Upper lobe of left lung (tissue), 6 donors: ENCODE measurements around the gene RAB25. TPM values are rescaled to one million over a fixed set of nuclear protein-coding genes. Genes with fewer than 3 reads are reported as not detected.
A peak's percentile ranks its signal among the peaks of the same experiment; 100 is the strongest.
"Not testable (repeated sequence)": the region's sequence is repeated elsewhere in the genome, so short reads cannot be mapped to it uniquely, and the experiment has no call there.

Experiments used
- ATAC-seq, 2 donors: fragments of 200-7000 bp; cut with Tn5 transposase; one replicate each; pipeline ENCODE4 v1.9.1; 2022; ENCODE audit warnings: mild to moderate bottlenecking in 2 of 2, moderate library complexity in 2 of 2; ENCODE audit not compliant: low FRiP score in 2 of 2
- DNase-seq, 2 donors: peaks; one replicate each; pipeline ENCODE4 v3.0.0-alpha.2; 2019 to 2020
- H3K27ac ChIP-seq, 4 donors: fragments of 200-600 bp; sonication (generic); one replicate each; pipeline ENCODE4 v1.5.1; 2016 to 2019
- H3K27me3 ChIP-seq, 4 donors: fragments of 200-600 bp; sonication (generic); one replicate each; pipeline ENCODE4 v1.5.1; 2017 to 2019
- H3K36me3 ChIP-seq, 4 donors: fragments of 200-600 bp; sonication (generic); one replicate each; pipeline ENCODE4 v1.5.1; 2016 to 2019
- H3K4me1 ChIP-seq, 4 donors: fragments of 200-600 bp; sonication (generic); one replicate each; pipeline ENCODE4 v1.5.1; 2018 to 2019
- H3K4me3 ChIP-seq, 4 donors: fragments of 200-600 bp; sonication (generic); one replicate each; pipeline ENCODE4 v1.5.1; 2017 to 2019; ENCODE audit warnings: mild to moderate bottlenecking in 2 of 4, moderate library complexity in 1 of 4
- H3K9me3 ChIP-seq, 4 donors: fragments of 200-600 bp; sonication (generic); one replicate each; pipeline ENCODE4 v1.5.1; 2018 to 2019
- EP300 ChIP-seq, 4 donors: sonication (generic); formaldehyde crosslinking; IDR thresholded peaks; one replicate each; pipeline ENCODE4 v1.5.1; 2017; ENCODE audit warnings: antibody characterized with exemption in 4 of 4, control low read depth in 2 of 4
- POLR2A ChIP-seq, 4 donors: fragments of 450-650 bp; IDR thresholded peaks; one replicate each; pipeline ENCODE4 v1.5.1; 2016 to 2017; ENCODE audit warnings: antibody characterized with exemption in 4 of 4, mild to moderate bottlenecking in 2 of 4
- POLR2AphosphoS5 ChIP-seq, 2 donors: sonication (generic); formaldehyde crosslinking; IDR thresholded peaks; one replicate each; pipeline ENCODE4 v1.5.1; 2017; ENCODE audit warnings: antibody characterized with exemption in 2 of 2
- WGBS, 2 donors: methylation state at CpG; one replicate each; pipeline ENCODE4 v1.1.5; 2017 to 2018; 5-methylcytosine and 5-hydroxymethylcytosine counted together
- total RNA-seq, 6 donors: library from RNA; depleted of rRNA in 4 of 6; stranded (reverse); fragments of >200 nt in 4 of 6; gene quantifications; one replicate each; pipeline versions ENCODE4 v1.1.0 to v1.2.1, GENCODE V29; 2016 to 2021
- TF ChIP-seq, protein P1 (sequence below), 6 experiments: fragments of 450-650 bp in 4 of 6; fragments of 200-600 bp in 2 of 6; sonication (generic) in 2 of 6; IDR thresholded peaks; one replicate each; pipeline ENCODE4 v1.5.1; 2016 to 2019; ENCODE audit warnings: antibody characterized with exemption in 6 of 6
- donor health status: DM: no; HTN: no; CAD: no; lungs with moderate emphysema.
- donor health status: DM: no; HTN: yes; CAD: no; lungs with severe emphysema.

The RAB25 gene
- total RNA-seq, 6 donors from 2014 or later, result 58.7 to 123 (median 88.9) TPM

DNA sequence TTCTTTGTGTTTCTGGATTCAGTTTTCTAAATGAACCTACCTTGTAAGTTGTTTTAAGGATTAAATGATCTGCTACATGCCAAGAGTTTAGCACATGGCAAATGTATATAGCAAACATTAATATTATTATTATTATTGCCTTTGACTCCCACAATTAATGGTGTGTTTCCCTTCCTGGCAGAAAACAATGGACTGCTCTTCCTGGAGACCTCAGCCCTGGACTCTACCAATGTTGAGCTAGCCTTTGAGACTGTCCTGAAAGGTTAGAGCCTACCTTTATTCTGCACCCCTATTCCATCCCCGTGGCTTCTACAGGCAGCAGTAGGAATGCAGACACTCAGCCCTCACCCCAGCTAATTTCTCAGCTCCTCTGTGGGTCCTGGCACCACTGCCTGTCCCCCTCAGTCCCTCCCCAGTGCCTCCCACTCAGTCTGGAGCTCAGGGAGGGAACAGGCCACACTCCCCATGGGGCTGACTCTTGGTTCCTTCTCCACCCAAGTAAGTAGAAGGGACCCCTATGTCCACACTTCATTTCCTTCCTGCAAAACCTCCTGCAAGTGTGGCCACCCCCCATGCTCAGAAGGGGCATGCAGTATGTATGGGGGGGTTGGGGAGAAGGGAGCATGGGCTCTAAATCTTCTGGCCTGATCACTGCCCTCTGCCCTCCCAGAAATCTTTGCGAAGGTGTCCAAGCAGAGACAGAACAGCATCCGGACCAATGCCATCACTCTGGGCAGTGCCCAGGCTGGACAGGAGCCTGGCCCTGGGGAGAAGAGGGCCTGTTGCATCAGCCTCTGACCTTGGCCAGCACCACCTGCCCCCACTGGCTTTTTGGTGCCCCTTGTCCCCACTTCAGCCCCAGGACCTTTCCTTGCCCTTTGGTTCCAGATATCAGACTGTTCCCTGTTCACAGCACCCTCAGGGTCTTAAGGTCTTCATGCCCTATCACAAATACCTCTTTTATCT is 8.8 kb downstream of the RAB25 start:
- H3K9me3 ChIP-seq, result no peaks in the 10 kb centered on the region
- TF ChIP-seq EP300 (IDR thresholded peaks at IDR 0.05) (no peak), POLR2AphosphoS5 (IDR thresholded peaks at IDR 0.05) (no peak), POLR2A (IDR thresholded peaks at IDR 0.05) (no peak)
- TF ChIP-seq, protein P1, sequence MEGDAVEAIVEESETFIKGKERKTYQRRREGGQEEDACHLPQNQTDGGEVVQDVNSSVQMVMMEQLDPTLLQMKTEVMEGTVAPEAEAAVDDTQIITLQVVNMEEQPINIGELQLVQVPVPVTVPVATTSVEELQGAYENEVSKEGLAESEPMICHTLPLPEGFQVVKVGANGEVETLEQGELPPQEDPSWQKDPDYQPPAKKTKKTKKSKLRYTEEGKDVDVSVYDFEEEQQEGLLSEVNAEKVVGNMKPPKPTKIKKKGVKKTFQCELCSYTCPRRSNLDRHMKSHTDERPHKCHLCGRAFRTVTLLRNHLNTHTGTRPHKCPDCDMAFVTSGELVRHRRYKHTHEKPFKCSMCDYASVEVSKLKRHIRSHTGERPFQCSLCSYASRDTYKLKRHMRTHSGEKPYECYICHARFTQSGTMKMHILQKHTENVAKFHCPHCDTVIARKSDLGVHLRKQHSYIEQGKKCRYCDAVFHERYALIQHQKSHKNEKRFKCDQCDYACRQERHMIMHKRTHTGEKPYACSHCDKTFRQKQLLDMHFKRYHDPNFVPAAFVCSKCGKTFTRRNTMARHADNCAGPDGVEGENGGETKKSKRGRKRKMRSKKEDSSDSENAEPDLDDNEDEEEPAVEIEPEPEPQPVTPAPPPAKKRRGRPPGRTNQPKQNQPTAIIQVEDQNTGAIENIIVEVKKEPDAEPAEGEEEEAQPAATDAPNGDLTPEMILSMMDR (IDR thresholded peaks at IDR 0.05), result no peak
- DNase-seq, result no peak
- peak overlapping the region in 1 of 4 donors; percentile 34 for H3K27ac ChIP-seq
- 63 to 79% methylated on average over 3 of the region's 3 CpGs for WGBS, 2 donors
- H3K36me3 ChIP-seq, result peaks cover 0 to 6% (median 1%) of the 10 kb centered on the region in 4 donors
- no peak for ATAC-seq
- H3K4me1 ChIP-seq, result peaks cover 0 to 13% (median 2%) of the 10 kb centered on the region in 4 donors
- no peak overlapping the region for H3K4me3 ChIP-seq
- H3K27me3 ChIP-seq, result no peaks in the 10 kb centered on the region

- WGBS, 2 donors, result 33 to 55% methylated on average over 4 of the region's 4 CpGs
- no peak overlapping the region for H3K4me3 ChIP-seq
- ATAC-seq, result no peak
- no peak for DNase-seq
- H3K4me1 ChIP-seq, result peaks cover 3 to 21% (median 8%) of the 10 kb centered on the region in 4 donors
- no peaks in the 10 kb centered on the region for H3K9me3 ChIP-seq
- H3K36me3 ChIP-seq, result peaks cover 0 to 6% (median 1%) of the 10 kb centered on the region in 4 donors
- no peak for TF ChIP-seq POLR2AphosphoS5 (IDR thresholded peaks at IDR 0.05)
- TF ChIP-seq EP300 (IDR thresholded peaks at IDR 0.05), result no peak
- TF ChIP-seq, protein P1 (IDR thresholded peaks at IDR 0.05), result no peak
- TF ChIP-seq POLR2A (IDR thresholded peaks at IDR 0.05), result no peak
- no peak overlapping the region for H3K27ac ChIP-seq
- H3K27me3 ChIP-seq, result no peaks in the 10 kb centered on the region
Measured at GRCh38 chr1:156070548-156070947, 9.6 kb downstream of the RAB25 start.

DNA sequence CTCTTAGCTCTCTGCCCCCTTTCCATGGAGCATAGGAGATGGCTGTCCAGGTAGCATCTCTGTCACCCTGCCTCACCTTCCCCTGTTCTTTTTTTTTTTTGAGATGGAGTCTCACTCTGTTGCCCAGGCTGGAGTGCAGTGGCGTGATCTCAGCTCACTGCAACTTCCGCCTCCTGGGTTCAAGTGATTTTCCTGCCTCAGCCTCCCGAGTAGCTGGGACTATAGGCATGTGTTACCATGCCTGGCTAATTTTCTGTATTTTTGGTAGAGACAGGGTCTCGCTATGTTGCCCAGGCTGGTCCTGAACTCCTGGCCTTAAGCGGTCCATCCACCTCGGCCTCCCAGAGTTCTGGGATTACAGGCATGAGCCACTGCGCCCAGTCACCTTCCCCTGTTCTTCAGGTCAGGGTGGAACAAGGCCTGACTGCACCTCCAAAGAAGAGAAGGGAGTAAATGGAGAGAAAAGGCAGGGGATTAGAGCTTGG is 10.4 kb downstream of the RAB25 start:
- not testable (repeated sequence) for DNase-seq, H3K27ac ChIP-seq, H3K36me3 ChIP-seq, ATAC-seq, H3K9me3 ChIP-seq, H3K27me3 ChIP-seq, H3K4me3 ChIP-seq
- peaks cover 9 to 23% (median 15%) of the 10 kb centered on the region in 4 donors for H3K4me1 ChIP-seq
- 94 to 95% methylated on average over 7 of the region's 7 CpGs for WGBS, 2 donors

DNA sequence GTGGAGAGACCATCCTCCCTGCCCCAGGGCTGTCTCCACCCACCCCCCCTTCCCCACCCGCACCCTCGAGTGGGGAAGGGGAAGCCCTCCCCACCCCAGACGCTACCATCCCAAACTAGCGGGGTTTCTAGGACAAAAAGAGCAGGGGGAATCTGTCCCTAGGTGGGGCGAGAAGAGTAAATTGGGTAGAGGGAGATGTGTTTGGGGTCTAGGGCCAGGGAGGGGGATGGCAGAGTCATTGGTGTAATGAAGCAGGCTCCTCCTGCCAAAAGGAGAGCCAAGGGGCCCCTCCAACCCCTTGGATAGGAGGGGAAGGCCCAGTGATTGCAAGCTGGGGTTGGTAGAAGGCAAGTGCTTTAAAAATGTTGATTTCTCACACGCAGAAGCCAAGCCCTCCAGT is 11.3 kb downstream of the RAB25 start:
- no peak for ATAC-seq
- no peaks in the 10 kb centered on the region for H3K27me3 ChIP-seq
- WGBS, 2 donors, result 68 to 73% methylated on average over 6 of the region's 6 CpGs
- H3K36me3 ChIP-seq, result peaks cover 0 to 6% (median 1%) of the 10 kb centered on the region in 4 donors
- H3K9me3 ChIP-seq, result no peaks in the 10 kb centered on the region
- no peak for DNase-seq
- TF ChIP-seq POLR2A (IDR thresholded peaks at IDR 0.05), result no peak
- TF ChIP-seq, protein P1 (IDR thresholded peaks at IDR 0.05), result no peak
- TF ChIP-seq EP300 (IDR thresholded peaks at IDR 0.05), result no peak
- TF ChIP-seq POLR2AphosphoS5 (IDR thresholded peaks at IDR 0.05), result no peak
- no peak overlapping the region for H3K27ac ChIP-seq
- no peak overlapping the region for H3K4me3 ChIP-seq
- peaks cover 9 to 28% (median 17%) of the 10 kb centered on the region in 4 donors for H3K4me1 ChIP-seq

DNA sequence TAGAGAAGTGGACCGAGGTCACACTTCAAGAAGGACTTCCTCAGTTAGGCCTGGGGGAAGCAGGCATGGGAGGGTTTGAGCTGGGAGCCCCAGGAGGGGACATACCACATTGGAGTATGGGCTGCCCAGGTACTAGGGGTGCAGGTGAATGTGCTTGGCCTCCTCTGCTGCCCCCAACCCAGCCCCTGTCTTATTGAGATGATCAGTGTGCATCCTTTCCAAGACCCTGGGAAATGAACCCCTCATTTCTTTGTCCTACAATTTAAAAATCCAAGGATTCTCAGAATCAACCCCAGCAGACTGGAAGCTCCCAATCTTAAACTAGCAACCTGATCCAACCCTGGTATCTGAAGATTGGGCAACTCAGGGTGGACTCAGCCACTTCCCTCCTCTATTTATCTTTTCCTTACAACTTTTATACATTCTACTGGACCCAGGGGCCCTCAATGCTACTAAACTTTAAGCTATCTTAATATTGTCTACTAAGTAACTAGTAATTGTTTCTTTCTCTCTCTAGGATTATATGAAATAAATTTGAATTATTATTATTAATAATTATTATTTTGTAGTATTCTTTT is 12.2 kb downstream of the RAB25 start:
- no peak for DNase-seq
- H3K9me3 ChIP-seq, result no peaks in the 10 kb centered on the region
- peaks cover 9 to 30% (median 17%) of the 10 kb centered on the region in 4 donors for H3K4me1 ChIP-seq
- H3K27ac ChIP-seq, result no peak overlapping the region
- TF ChIP-seq EP300 (IDR thresholded peaks at IDR 0.05) (no peak), POLR2AphosphoS5 (IDR thresholded peaks at IDR 0.05) (no peak), POLR2A (IDR thresholded peaks at IDR 0.05) (no peak)
- TF ChIP-seq, protein P1 (IDR thresholded peaks at IDR 0.05), result no peak
- no peak overlapping the region for H3K4me3 ChIP-seq
- H3K27me3 ChIP-seq, result no peaks in the 10 kb centered on the region
- H3K36me3 ChIP-seq, result peaks cover 0 to 6% (median 1%) of the 10 kb centered on the region in 4 donors
- ATAC-seq, result no peak
- WGBS, 2 donors, result 13 to 25% methylated on average over 1 of the region's 1 CpG
